Ecto neural progenitor cell (in vitro differentiated cells): ENCODE results near the gene ZNF518B.

Experiments
- DNase-seq: peaks from one replicate; pipeline ENCODE4 v3.0.0-alpha.2; 2018; ENCODE audit warnings: low spot score

Gene ZNF518B

GRCh38 chr4:10457255-10457801 is at the start of gene ZNF518B:
ZNF518B (minus strand) TSS chr4:10457426; CDS start chr4:10446328, 11,098 bp downstream.
- DNase-seq: peak; percentile 86

DNA sequence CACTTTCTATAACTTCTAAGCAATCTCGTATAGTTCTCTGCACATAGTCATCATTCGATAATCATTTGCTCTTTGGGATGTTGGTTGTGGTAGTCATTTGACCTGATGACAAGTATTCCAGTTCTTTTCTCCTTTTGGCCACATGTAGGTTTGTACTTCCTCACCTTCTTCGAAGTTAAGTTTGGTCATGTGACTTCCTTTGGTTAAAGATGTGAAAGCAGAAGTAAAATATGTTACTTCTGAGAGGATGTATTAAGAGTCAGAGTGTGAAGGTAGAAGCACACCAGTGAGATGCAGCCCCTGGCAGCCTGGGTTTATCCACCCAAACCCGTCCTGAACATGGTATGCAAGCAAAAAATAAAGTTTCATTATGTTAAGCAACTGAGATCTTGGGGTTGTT is 48.9 kb upstream of the ZNF518B start:
- no peak for DNase-seq

DNA sequence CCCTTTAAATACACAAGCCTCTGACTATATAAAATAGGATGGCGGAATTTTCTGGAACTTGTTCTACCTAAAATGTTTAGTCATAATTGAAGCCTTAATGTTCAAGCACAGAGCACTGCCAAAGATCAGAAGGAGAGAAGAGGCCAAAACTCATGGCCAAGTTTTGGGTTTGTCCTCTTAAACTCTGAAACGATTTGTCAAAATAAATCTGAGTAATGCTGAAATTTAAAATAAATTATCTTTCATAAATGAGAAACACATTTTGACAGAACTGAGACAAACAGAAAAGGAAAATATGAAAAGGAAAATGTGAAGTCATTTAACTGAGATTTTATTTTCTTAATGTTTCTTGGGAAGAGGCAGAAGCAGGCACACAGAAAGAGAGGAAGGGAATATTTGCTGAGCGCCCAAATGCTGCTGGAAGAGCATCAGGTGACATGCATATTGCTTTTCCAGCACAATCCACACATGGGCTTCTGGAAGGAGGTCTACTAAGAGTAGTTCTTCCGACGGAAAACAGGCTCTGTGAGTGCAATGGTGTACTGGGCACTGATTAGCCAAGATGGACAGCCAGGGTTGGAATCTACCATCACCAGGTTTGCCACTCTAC is 47.4 kb upstream of the ZNF518B start:
- DNase-seq: no peak

GRCh38 chr4:10502717-10503116 is 45.5 kb upstream of the ZNF518B start:
- DNase-seq: no peak

DNA sequence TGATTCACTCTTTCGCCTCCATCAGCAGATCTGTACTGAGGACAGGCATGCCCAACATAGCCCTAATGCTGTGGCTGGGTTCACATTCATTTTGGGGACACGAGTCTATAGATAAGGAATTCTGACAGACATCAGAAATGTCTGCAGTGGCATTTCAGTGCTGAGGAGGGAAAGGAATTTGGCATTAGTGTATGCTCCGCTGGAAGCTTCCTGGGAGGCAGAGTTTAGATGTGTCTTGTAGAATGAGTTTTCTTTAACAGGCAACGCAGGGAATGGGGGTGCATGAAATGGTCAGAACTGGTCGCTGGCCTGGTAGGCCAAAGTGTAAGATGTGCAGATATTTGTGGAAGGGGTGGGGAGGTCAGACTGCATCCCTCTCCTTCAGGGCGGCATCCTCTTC is 43.5 kb upstream of the ZNF518B start:
- no peak for DNase-seq

DNA sequence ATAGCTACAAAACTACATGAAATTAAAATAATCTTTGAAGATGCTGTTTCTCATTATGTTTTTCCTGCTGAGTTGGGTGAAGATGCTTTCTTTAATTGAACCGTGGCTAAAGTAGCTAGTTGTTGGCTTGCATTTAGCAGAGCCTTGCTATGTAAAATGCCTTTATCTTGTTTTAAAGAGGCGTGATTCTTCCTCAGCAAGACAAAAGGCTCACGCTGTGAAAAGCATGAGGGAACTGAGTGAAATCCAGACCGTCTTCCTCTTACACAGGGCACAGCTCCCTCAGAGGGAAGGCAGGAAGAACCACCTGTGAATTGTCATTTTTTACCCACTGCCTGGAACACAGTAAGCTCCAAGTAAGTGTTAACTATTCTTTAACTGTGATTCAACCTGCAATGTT is 39.0 kb upstream of the ZNF518B start:
- peak; percentile 50 for DNase-seq

- no peak for DNase-seq
These were observed 38.4 kb upstream of the ZNF518B start for GRCh38 chr4:10495651-10496050.

DNA sequence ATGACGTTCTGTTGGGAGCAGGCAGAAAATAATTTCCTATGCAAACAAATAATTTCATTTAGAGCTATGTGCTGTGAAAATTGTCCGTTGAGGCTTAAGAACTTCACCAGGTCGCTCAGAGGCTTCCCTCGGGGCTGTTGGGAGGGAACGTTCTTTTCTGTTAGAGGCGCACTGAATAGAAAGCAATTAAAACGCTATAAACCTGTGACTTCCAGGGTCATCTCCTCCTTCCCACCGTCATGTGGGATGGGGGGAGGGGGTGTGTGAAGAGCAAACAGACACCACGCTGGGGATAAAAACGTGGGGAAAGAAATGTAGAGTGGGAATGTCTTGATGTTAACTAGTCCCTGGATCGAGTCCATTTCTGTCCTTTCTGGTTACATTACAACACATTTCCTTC is 35.2 kb upstream of the ZNF518B start:
- no peak for DNase-seq

GRCh38 chr4:10491401-10491800 is 34.2 kb upstream of the ZNF518B start:
- DNase-seq: no peak

DNA sequence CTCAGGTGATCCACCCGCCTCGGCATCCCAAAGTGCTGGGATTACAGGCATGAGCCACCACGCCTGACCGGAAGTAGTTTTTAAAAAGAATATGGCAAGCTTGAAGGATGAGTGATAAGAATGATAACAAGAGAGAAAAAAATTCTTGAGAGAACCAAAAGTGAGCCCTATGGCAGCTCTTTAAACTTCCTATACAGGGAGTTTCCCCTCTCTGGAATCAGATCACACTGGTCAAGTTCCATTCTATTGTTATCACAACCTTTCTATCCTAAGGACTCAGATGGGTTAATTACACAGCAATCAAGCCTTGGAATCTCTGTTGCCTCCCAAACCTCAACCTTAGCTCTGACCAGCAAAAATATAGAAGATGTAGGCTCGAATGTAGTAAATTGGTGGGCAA is 33.8 kb upstream of the ZNF518B start:
- DNase-seq: no peak

- DNase-seq: no peak
These were observed 25.7 kb upstream of the ZNF518B start for GRCh38 chr4:10482913-10483312.

DNA sequence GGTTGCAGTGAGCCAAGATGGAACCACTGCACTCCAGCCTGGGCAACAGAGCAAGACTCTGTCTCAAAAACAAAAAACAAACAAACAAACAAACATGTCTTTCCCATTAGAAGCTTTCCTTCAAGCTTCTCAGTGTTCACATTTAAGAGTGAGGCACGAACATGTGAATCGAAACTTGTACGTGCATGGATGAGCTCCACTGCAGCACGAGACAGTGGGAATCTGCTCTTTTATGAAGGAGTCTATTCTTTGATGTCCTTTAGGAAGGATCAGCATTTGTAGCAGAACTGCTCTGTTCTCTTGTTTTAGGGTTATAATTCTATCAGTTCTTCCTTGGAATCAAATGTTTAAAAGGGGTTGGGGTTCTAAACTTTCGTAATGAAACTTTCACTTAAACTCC is 23.4 kb upstream of the ZNF518B start:
- no peak for DNase-seq

GRCh38 chr4:10478621-10479020 is 21.4 kb upstream of the ZNF518B start:
- DNase-seq: no peak

GRCh38 chr4:10470505-10470904 is 13.3 kb upstream of the ZNF518B start:
- DNase-seq: no peak

GRCh38 chr4:10466161-10466560 is 8.9 kb upstream of the ZNF518B start:
- DNase-seq: no peak

- no peak for DNase-seq
These were observed 5.7 kb upstream of the ZNF518B start for GRCh38 chr4:10462876-10463275.

DNA sequence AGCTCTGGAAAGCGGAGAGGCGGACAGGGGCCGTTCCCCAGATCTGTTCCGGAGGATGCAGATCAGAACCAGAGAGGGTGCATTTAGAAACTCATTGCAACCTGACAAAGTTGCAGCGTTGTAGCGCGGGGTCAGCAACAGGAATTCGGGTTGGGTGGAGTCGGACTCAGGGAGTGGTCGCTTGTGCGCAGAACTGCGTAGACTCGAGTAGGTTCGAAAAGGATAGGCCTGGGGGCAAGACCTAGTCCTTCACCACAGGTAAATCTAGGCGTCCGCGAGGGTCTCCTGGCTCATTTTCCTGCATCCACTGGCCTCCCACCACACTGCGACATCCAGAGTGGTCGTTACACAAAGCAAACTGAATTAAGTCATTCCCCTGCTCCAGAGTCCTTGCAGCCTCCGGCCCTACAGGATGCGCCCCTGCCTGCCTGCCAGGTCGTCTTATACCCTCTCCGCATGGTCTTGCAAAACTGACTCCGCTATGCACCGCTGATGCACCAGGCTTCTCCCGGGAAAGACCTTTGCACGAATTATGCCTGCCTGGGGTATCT is 4.7 kb upstream of the ZNF518B start:
- DNase-seq: peak; percentile 48

- DNase-seq: peak; percentile 83
These were observed 4.0 kb upstream of the ZNF518B start for GRCh38 chr4:10461091-10461849.

DNA sequence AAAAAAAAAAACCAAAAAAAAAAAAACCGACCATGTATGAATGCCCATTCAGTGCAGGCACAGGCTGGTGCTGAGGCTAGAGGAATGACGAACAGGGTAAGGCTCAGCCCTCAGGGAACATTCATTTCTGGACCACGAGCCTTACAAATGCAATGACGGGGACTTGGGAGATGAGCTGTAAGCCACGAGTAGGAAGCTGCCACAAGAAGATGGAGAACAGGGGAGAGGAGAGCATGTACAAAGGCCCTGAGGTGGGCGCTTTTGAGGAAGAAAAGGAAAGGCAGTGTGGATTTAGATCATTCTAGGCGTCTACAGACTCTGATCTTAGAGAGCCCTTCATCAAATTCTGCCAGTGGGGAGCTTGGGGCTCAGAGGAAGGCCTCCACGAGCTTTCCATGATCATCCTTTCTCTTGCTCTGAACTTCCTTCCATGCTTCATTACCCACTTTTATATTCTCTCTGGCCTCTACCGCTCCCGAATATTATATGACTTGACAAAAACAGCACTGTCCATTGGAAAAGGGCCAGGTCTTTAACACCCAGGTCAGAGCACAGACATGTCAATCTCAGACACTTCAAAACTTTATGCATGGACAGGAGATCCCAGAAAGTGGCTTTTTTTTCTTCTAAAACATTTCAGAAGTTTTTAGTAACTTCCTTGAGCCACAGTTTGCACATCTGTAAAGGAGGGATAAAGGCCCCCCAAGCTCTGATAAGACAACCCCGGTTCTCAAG is 3.3 kb upstream of the ZNF518B start:
- DNase-seq: no peak

DNA sequence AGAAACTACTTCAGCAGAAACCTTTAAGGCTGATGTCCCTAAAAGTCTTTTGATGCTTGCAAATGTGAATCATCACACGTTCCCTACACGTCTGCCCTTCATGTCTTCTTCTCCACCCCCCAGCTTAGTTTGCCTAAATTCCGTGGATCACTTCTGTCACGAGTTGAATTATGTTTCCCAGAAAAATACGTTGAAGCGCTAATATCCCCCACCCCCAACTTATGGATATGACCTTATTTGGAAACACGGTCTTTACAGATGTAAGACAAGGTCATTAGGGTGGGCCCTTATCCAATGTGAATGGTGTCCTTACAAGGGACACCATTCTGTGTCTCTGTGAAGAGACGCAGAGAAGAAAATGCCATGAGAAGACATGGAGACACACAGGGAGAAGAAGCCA is 2.1 kb upstream of the ZNF518B start:
- no peak for DNase-seq

GRCh38 chr4:10458177-10458576 is 951 bp upstream of the ZNF518B start:
- DNase-seq: peak; percentile 52

GRCh38 chr4:10456595-10457254 is 501 bp downstream of the ZNF518B start:
- peak; percentile 60 for DNase-seq
